GM19239 (cell line): ENCODE results near the gene KRT1.

ENCODE experiments used
- DNase-seq: peaks from one replicate; pipeline ENCODE4 v3.0.0; 2011; ENCODE audit warnings: low spot score; ENCODE audit not compliant: insufficient read length
- FAIRE-seq: peaks from 2 replicates; lab custom pipeline; 2011; peaks lifted over from hg19 to GRCh38; lab: Jason Lieb, UNC

The KRT1 gene

DNA sequence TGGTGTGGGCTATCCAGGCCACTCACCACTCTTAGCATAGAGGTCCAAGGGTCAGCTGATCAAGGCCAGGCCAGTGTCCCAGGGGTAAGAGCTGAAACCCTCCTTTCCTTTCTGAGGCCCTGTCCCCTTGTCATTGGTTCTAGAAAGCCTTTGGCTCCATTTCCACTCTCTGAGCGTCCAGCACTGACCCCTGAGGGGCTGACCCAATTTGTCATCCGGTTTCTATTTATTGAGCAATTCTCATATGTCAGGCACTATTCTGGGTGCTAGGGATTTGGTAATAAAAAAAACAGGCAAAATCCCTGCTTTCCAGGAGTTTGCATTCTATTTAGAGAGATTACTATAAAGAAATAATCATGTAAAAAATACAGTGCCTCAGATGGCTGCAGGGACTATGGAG is 19.8 kb upstream of the KRT1 start:
- FAIRE-seq = no peak
- no peak for DNase-seq

DNA sequence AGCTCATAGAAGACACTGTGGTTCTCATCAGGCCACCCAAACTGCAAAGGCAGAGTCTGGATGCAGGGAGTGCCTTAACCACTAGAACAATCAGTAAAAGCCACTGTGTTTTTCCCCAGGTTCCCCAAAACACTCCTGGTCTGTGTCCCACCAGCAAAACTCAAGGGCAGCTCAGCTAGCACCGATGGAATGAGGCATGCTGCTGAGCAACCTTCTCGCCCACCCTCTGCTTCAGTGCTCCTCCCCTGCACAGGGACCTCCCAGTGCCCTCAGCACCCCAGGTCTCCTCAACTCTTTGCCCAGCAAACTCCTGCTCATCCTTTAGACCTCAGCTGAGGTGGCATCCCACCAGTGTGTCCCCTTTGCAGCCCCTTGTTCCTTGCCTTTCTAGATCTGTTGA is 19.2 kb upstream of the KRT1 start:
- no peak for FAIRE-seq
- no peak for DNase-seq

DNA sequence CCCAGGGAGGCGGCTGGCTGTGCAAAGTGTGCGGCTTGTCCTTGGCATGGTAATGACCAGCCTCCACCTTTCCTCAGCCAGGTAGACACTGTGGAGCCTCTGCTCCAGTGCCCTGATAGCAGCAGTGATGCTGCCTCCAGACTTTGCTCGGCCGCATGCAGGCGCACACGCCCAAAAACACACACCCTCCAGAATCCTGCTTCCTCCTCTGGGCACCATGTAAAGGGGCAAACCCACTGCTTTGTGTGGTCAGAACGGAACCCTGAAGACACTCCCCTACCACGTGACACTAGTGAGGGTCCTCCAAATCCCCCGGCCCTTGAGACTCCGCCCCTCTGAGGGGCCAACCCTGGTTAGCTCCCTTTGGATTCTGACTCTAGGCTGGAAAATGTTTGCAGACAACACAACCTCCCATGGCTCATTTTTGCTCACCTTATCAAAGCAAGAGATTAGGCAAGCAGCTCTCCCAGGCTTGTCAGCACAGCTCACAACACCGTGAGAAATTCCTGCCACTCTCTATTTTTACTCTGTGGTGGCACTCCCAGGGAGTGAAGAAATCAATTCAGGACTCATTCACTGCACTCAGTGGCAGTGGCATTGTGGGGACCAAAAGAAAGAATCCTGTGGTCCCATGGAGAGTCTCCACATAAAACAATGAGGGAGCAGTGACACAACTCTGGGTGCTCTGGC is 18.6 kb upstream of the KRT1 start:
- no peak for FAIRE-seq
- no peak for DNase-seq

DNA sequence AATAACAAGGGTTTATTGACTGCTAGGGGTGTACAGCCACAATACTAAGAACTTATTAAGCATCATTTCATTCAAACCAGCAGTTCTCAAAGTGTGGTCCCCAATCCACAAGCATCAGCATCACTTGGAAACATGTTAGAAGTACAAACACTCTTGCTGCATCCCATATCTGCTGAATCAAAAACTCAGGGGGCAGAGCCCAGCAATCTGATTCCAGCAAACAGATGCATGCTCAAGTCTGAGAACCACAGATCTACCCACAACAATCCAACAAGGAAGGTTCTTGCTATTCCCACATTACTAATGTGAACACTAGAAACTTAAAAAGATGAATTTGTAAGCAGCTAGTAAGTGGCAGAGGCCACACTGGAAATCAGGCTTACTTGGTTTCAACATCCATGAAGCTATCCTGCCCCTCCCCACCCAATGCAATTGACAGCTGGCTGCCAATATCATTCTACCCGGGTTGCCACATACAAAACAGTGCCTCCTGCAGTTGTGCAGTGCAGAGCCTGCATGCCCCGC is 16.9 kb upstream of the KRT1 start:
- FAIRE-seq = no peak
- no peak for DNase-seq

DNA sequence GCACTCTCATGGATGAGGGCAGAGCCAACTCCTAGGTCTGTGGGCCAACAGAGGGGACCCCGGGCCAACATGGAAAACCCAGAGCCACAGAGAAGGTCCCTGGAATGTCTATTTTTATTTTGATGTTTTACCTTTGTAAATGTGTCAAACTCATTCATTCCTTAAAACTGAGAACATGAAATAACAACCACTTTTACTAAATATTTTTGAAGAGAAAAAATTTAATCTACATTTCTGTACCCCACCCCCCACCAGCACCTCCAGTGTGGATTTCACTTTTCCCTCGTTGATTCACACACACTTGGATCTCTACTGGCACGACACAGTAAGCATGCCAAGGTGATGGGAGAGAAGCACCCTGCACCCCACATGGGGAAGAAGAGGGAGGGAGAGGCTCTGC is 16.4 kb upstream of the KRT1 start:
- no peak for FAIRE-seq
- DNase-seq = no peak

DNA sequence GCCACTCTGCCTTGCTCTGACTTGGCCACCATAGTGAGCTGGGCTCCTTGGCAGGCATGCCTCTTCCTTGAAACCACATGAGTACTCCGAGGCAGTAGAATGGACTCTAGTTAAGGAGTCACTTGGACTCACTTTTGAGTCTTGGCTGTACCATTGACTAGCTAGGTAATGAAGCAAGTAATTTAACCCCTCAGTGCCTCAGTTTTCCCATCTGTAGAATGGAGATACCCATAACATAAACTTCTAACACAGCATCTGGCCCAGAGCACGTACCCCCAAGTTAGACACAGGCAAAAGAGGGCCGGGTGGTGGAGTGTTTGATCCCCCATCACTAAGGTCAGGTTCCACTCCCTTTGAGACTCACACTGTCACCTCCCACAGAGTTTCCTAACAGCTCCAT is 14.8 kb upstream of the KRT1 start:
- FAIRE-seq = no peak
- no peak for DNase-seq

DNA sequence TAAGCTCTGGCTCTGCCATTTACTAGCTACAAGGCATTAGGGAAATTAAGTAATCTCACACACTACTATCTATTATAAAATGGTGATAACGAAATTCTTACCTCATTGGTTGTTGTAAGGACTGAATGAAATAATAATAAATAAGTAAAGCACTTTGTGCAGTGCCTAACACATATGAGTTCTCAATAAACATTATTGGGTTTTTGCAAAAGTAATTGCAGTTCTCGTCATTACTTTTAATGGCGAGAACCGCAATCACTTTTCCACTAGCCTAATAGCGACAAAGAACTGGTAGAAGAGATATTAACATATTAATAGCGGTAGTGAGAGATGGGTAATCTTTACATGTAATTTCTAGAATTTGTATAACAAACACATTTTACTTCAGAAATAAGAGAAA is 13.9 kb upstream of the KRT1 start:
- DNase-seq (no peak), FAIRE-seq (no peak)

DNA sequence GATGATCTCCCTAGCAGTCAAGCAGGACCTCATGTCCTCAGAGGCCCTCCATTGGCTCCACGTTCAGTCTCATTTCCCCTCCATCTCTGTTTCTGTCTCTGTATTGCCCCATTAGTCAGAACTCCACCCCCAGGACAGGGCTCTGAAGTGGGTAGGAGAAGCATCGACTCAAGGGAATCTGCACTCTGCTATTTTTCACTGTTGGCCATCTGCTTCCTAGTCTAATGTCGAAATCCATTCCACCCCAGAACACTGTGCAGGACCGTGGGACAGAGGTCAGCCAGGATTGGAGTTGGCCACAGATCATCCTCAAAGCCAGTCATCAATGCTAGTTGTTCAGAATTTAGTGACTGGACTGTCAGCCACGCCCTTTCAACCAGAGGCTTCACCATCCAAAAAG is 13.1 kb upstream of the KRT1 start:
- DNase-seq (no peak), FAIRE-seq (no peak)

DNA sequence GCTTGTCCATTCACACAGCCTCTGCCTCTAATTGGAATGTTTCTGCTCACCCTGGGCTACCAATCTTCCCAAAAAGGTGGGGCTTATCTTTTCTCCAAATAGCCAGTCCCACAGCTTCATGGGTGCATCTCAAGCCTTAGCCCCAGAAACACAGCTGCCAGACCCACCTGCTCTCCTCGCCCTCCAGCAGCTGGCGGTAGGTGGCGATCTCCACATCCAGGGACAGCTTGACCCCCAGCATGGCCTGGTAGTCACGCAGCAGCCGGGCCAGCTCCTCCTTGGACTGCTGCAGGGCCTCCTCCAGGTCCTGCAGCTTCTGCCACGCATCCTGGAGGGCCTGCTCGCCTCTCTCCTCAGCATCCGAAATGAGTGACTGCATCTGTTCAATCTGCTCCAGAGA is 12.0 kb upstream of the KRT1 start:
- FAIRE-seq (no peak), DNase-seq (no peak)

DNA sequence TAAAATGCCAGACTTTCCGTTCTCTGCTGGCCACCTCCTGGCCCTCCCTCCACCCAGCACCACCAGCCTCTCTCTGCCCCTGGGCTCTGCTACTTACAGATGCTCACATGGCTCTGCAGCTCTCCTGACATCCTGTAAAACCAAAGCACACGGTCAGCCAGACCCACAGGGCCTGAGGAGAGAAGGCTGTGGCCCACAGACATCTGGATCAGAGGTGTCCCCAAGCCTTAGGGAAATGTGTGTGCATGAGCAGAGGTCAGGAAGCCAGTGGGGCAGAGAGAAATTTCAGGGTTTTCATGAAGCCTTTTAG is 11.6 kb upstream of the KRT1 start:
- DNase-seq (no peak), FAIRE-seq (no peak)

DNA sequence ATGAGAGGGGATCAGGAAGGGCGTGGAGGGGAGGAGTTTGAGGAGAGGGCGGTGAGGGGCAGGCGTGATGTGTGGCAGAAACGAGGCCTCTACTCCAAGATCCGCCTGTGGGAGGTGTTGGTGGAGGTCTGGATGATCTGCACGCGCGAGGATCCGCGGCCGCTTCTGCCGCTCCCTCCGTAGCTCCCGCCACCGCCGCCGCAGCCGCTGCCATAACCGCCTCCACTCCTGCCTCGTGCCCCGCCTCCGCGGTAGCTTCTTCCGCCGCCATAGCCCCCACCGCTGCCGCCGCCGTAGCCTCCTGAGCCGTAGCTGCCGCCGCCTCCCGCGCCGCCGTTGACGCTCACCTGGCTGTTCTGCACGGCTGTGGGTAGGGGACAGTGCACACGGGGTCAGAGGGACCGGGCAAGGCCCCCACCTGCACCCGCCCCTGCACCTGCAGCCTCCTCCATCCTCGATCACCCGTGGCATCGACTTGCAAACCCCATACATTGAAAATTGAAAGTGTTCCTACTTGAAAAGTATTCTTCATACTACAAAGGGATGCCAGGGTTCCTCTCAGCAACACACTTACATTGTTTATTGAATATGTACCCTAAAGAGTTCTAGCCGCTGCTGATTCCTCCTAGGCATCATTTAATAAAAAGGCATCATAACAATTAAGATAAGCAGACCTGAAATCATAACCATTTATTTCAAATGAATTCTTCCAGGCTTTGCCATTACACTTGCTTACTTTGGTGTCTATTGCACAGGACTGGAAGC is 11.1 kb upstream of the KRT1 start:
- DNase-seq (no peak), FAIRE-seq (no peak)

DNA sequence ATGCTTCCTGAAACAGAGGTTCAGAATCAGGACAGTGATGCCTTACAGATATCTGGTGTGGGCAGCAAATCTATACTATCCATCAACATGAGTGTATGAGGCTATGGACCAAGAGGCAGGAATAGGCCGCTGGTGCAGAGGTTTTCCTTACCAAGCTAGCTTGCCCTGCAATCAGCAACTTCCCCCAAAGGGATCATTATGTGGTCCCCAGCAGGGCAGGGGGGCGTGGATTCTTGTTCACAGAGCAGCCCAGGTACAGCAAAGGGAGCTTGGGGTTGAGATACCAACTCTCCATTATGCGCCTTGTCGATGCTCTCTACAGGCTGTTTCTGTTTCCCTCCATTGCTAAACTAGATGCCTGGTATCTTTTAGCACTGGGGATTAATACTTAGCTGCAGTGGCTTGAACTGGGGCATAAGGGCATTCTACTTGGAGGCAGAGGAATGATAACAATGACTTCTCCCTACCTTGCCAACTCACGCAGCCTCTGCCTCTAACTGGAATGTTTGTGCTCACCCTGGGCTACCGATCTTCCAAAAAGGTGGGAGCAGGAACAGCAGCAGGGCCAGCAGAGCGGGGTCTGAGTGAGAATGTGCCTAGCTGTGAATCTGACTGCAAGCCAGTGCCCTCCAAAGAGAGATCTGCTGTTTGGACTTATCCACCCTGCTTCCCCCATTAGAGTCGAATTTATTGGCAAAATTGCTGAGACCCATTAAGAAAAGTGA is 10.3 kb upstream of the KRT1 start:
- DNase-seq (no peak), FAIRE-seq (no peak)

DNA sequence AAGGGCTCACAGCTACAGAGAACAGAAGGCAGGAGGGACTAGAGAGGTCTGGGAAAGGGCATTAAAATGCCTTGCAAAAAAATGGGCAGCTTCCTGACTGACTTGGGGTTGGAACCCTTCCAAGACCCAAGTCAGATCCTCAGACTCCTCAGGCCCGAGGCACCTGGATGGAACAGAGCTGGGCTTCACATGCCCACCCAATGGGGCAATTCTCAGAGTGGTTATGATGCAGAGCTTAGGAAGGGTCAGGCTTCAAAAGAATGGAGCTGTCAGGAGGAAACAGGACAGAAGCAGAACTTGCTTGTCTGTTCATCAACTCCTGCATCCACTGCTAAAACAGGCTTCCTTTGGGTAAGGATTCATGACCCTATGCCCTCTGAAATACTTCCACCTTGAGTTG is 9.7 kb upstream of the KRT1 start:
- FAIRE-seq = no peak
- DNase-seq = no peak

DNA sequence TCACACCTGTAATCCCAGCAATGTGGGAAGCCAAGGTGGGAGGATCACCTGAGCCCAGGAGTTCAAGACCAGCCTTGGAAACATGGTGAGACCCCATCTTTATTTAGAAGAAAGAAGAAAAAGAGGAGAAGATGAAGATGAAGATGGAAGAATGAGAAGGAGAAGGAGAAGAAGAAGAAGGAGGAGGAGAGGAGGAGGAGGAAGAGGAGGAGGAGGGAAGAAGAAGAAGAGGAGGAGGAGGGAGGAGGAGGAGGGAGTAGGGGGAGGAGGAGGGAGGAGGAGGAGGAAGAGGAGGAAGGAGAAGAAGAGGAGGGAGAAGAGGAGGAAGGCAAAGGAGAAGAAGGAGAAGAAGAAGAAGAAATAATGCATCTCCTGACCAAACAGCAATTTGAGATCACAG is 9.0 kb upstream of the KRT1 start:
- FAIRE-seq = no peak
- DNase-seq = no peak

DNA sequence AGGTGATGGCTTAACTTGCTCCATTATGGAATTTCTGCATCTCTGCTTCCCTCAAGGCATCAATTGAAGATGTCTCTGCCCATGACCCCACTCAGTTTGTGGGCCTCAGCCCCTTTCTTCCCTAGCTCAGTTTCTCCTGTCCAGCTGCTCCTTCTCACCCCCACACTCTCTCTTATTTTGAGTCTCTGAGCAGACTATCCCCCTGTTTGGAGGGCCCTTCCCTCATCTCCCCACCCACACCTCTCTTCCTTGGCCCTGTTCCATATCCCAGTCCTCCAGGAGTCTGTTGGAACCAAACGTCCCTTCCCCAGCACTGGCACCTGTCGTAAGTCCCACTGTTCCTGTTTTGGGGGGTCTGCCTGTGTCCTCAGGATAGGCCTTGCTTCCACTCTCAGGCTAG is 8.3 kb upstream of the KRT1 start:
- FAIRE-seq = no peak
- no peak for DNase-seq

DNA sequence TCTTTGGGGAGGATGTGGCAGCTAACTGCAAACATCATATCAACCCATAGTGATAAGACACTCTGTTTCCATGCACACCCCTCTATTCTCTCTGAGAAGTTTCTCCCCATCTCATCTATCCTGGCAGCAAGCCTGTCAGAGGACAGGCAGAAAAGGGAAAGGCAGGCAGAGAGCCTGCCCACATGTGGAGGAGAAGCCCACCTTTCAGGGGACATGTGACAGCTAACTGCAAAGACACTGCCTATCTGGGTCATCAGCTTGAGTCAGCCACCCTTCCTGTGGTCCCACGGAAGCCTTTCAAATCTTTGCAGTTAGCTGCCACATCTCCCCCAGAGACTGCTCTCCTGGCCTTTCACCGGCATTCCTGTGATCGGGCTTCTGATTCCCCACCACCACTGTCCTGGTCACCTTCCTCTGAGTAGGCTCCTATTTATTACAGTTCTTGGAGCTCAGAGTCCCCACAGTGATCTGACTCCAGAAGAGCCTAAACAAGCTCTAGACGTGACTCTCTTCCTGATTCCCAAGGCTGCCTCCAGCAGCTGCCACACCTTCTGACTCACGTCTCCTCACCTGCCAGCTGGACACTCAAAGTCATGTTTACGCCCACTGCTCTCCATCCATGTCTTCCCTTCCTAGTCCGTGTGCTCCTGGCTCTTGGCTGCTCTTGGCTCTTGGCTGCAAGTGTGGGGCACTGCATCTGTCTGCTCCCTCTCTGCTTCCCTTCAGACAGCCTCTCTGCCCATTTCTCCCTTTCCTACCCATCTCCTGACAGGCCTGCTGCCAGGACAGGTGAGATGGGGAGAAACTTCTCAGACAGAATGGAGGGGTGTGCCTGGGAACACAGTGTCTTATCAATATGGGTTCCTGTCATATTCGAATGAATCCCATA is 7.5 kb upstream of the KRT1 start:
- DNase-seq (no peak), FAIRE-seq (no peak)

DNA sequence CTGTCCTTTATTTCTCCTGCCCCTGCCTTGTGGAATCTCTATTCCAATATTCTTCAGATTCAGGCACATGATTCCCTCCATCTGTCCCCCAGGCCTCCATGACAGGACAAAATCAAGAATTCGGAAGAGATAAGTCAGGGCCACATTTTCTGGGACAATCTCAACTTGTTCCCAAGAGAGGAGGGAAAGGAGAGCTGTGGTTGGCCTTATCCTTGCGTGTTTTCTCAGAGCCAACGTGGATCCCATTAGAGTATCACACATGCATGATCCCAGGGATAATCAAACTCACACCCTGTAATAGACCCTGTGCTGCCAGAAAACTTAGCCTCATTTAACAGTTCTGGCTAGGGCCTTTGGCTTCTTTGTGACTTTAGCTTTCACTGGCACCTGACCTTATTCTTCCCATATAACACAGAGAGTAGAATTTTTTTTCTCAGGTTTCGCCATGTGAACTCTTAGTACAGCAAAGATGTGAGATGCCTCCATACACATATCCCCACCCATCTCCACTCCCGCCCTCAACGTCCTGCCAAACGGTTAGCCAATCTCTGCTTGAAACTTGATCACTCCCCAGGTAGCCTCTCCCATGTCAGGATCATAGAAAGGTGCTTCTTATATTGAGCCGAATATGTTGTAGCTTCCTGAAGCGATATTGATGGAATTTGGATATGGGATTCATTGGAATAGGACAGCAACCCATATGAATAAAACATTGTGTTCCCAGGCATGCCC is 6.7 kb upstream of the KRT1 start:
- DNase-seq (no peak), FAIRE-seq (no peak)

DNA sequence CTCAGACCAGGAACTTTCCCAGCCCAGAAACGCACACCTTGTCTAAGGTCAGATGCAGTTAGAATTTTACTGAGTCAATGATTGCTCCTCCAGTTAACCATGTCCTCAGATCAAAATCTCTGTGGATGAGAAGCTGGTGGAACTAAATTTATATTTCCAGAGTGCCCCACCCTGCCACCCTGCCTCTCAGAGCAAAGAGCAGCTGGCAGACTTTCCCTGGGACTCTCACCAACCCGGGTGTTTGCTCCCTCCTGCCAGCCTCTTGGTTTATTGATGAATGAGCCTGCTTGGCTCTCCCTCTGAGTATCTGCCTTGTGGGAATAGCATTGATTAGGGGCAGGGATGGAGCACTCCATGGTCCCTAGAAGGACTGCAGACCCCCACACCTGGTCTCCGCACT is 5.9 kb upstream of the KRT1 start:
- DNase-seq (no peak), FAIRE-seq (no peak)

DNA sequence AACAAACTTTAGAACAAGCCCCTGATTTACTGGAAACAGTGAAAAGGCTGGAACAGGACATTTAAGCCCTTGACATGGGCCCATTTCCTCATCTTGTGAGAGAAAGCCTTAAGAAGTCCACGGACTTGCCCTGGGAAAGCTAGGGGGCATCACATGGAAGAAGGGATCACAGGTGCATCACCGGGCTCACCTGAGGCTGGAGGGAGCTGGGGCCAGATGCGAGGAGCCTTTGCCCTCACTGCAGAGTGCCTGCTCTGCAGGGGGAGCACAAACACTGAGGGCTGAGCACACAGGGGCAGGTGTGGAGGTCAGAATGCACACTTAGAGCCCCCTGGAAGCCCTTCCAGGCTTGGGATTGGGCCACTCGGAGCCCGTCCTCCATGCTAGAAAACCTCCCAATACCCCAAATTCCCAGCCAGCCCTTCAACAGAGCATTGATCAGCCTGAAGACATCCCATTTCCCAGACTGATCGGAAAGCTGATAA is 5.2 kb upstream of the KRT1 start:
- FAIRE-seq (no peak), DNase-seq (no peak)

DNA sequence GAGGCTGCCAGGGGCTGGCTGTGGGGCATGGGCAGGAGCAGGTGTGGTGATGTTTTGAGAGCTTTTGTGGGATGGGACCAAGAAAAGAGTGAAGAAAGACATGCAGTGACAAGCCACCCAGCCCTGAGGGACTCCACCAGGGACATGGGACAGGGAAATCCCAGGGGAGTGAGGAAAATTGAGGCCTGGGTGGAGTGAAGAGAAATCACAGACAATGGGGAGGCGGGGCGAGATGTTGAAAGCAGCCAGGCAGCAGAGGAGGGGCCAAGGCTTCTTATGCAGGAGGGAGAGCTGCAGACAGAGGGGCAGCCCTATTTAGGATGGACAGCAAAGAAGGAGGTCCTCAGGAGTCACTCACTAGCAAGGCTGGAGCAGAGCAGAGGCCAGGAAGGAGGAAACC is 4.2 kb upstream of the KRT1 start:
- FAIRE-seq (no peak), DNase-seq (no peak)
